ENCODE data around the gene MIER3.

MIER3 gene

DNA sequence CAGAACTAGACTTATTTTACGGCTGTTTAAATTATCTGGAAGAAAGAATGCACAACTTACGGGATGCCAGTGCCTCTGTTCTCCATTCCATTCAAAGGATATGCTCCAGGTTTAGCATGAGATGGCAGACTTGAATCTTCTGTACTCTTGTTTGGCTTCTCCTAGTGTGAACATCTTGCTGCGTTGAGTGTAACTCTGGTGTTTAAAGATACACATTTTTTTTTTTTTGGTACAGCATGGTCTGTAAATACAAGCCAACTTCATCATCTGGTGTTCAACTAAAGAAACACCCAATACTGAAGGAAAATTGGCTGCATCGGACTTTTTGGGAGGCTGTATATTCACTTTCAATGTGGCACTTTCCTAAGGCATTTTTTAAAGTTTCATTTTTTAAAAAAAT, 7.4 kb upstream of the MIER3 start:
- Histone ChIP-seq H3K4me3 (ENCODE audit: low read depth in 1 of 2, low read length in 1 of 2) (no peak overlapping the region), H3K27ac (no peak overlapping the region), H3K4me1 (ENCODE audit: control insufficient read depth in 1 of 2, insufficient read depth in 1 of 2, low read depth in 1 of 2, low read length in 1 of 2) (no peaks in the 10 kb centered on the region), H3K27me3 (peaks cover 78% of the 10 kb centered on the region), H3K36me3 (no peaks in the 10 kb centered on the region), H3K9me3 (no peaks in the 10 kb centered on the region)
- TF ChIP-seq, protein P1, sequence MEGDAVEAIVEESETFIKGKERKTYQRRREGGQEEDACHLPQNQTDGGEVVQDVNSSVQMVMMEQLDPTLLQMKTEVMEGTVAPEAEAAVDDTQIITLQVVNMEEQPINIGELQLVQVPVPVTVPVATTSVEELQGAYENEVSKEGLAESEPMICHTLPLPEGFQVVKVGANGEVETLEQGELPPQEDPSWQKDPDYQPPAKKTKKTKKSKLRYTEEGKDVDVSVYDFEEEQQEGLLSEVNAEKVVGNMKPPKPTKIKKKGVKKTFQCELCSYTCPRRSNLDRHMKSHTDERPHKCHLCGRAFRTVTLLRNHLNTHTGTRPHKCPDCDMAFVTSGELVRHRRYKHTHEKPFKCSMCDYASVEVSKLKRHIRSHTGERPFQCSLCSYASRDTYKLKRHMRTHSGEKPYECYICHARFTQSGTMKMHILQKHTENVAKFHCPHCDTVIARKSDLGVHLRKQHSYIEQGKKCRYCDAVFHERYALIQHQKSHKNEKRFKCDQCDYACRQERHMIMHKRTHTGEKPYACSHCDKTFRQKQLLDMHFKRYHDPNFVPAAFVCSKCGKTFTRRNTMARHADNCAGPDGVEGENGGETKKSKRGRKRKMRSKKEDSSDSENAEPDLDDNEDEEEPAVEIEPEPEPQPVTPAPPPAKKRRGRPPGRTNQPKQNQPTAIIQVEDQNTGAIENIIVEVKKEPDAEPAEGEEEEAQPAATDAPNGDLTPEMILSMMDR (IDR thresholded peaks at IDR 0.05), result no peak

DNA sequence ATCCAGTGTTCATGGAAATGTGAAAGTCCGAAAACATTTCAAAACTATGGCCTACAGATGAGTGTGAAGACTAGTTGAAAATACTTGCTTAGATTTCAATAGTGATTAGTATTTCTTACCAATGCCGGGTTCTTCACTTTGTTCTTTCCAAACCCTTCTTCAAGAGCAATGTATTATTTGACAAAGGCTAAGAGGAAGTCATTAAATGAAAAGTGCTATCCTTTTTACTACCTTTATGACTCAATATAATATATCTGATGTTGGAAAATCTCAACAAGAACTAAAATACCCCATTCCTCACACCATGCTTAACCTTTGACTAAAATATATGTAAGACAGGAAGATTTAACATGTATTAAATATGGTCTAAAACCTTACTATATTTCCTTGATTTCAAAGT, 6.7 kb upstream of the MIER3 start:
- Histone ChIP-seq H3K4me1 (ENCODE audit: control insufficient read depth in 1 of 2, insufficient read depth in 1 of 2, low read depth in 1 of 2, low read length in 1 of 2) (no peaks in the 10 kb centered on the region), H3K27ac (no peak overlapping the region)

DNA sequence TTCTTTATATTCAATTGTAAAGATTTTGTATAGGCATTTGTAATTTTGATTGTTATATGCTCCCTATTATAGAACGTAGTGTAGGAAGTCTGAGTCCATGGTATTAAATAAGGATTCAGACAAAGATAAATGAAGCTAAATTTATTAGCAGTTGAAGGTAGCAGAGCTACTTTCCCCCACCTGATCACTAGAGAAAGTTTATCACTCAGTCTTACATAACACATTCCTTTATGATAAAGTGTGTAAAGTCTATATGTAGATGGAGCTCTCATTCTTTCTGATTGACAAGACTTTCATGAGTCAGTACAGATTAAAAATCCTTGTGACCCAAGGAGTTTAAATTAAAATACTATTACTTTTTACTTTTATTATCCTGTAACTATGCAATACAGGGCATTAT, 2.3 kb upstream of the MIER3 start:
- H3K4me1 ChIP-seq (ENCODE audit: control insufficient read depth in 1 of 2, insufficient read depth in 1 of 2, low read depth in 1 of 2, low read length in 1 of 2), result peaks cover 16 to 24% of the 10 kb centered on the region in 2 experiments
- TF ChIP-seq, protein P1 (IDR thresholded peaks at IDR 0.05), result no peak
- no peaks in the 10 kb centered on the region for H3K9me3 ChIP-seq
- no peak overlapping the region for H3K27ac ChIP-seq
- peaks cover 82% of the 10 kb centered on the region for H3K27me3 ChIP-seq
- no peak overlapping the region for H3K4me3 ChIP-seq (ENCODE audit: low read depth in 1 of 2, low read length in 1 of 2)
- H3K36me3 ChIP-seq, result no peaks in the 10 kb centered on the region

More for the DNA sequence above, 6.7 kb upstream of the MIER3 start:
- H3K4me3 ChIP-seq (ENCODE audit: low read depth in 1 of 2, low read length in 1 of 2), result no peak overlapping the region
- TF ChIP-seq, protein P1 (IDR thresholded peaks at IDR 0.05), result no peak
- H3K9me3 ChIP-seq, result no peaks in the 10 kb centered on the region
- H3K27me3 ChIP-seq, result peaks cover 86% of the 10 kb centered on the region
- H3K36me3 ChIP-seq, result no peaks in the 10 kb centered on the region

DNA sequence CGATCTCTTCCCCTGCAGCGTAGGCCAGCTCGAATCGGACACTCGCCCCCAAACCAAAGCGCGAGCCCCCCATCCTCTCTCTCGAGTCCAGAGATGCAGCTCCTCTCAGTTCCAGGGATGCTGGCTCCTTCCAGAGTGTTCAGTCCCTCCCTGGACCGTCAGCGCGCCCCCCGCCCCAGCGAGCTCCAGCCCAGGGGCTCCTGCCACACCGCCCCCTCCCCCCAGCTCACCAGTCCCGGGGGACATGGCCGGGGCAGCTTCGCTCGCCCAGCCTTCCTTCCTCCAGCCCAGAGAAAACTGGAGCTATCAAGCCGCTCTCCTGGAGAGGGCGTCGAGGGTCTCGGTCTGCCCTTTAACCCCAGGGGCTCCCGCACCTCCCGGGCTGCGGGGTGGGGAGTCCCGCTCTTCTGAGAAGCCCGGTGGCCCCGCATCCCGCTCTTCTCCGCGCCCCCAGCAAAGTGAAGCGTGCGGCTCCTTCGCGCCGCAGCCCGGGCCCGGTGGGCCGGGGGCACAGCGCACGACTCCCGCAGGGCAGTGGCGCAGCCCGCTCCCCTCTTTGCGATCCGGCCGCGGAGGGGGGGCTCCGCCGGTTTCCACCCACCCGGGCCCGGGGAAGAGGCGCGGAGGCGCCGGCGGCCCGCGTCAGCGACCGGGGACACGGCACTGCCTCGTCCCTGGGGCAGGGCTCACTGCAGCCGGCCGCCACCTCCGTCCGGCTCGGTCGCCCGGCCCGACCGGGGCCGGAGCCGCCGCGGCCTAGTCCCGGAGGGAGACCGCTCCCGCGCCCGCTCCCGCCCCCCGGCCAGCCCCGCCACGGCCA, 587 bp downstream of the MIER3 start:
- H3K27ac ChIP-seq, result no peak overlapping the region

DNA sequence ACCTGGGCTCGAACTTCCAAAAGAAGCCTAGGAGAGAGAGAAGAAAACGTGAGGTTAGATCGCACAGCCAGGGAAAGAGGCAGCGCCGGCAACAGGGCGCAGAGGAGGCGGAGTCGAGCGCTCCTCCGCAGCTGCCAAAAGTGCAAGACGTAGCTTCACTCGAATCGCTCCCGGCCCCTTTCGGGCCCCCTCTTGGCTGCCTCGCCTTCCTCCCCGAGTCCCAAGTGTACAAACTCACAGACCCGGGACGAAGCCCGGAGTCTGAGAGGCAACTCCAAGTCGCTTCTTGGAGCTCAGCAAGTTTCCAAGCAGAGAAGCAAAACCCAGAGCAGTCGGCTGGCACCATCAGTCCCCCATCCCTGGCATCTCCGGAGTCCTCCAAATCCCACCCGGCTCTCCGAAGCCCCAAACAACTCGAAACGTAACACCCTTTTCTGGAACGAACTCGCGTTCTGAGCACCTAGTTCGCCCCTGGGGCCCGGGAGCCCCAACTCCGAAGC, 1.2 kb downstream of the MIER3 start:
- H3K36me3 ChIP-seq, result no peaks in the 10 kb centered on the region
- H3K27ac ChIP-seq, result no peak overlapping the region
- H3K4me1 ChIP-seq (ENCODE audit: control insufficient read depth in 1 of 2, insufficient read depth in 1 of 2, low read depth in 1 of 2, low read length in 1 of 2), result peaks cover 16 to 24% of the 10 kb centered on the region in 2 experiments
- TF ChIP-seq, protein P1 (IDR thresholded peaks at IDR 0.05), result no peak
- no peaks in the 10 kb centered on the region for H3K9me3 ChIP-seq
- H3K4me3 ChIP-seq (ENCODE audit: low read depth in 1 of 2, low read length in 1 of 2), result peak overlapping the region; percentile 72 to 77
- H3K27me3 ChIP-seq, result peaks cover 48% of the 10 kb centered on the region

More for the DNA sequence above, 587 bp downstream of the MIER3 start:
- Histone ChIP-seq H3K36me3 (no peaks in the 10 kb centered on the region), H3K4me3 (ENCODE audit: low read depth in 1 of 2, low read length in 1 of 2) (peak overlapping the region; percentile 72 to 77), H3K27me3 (peaks cover 55% of the 10 kb centered on the region), H3K9me3 (no peaks in the 10 kb centered on the region), H3K4me1 (ENCODE audit: control insufficient read depth in 1 of 2, insufficient read depth in 1 of 2, low read depth in 1 of 2, low read length in 1 of 2) (peaks cover 16 to 24% of the 10 kb centered on the region in 2 experiments)
- TF ChIP-seq, protein P1 (IDR thresholded peaks at IDR 0.05), result no peak

Measured in neutrophil (primary cell).